IMR-90 (cell line): ENCODE measurements around the gene ZNF415. TPM values are rescaled to one million over a fixed set of nuclear protein-coding genes. Genes with fewer than 3 reads are reported as not detected.
A peak's percentile ranks its signal among the peaks of the same experiment; 100 is the strongest.

Experiments used
- ATAC-seq: fragments of 200-7000 bp; cut with Tn5 transposase; 2 replicates; pipeline ENCODE4 v1.9.1; 2020; ENCODE audit warnings: low read depth, mild to moderate bottlenecking, moderate library complexity
- BruUV-seq: library from RNA; stranded (reverse); fragments of 400-500 nt; replicated peaks from 2 replicates; lab custom pipeline; 2021; lab: Mats Ljungman, UMichigan
- CTCF ChIA-PET: fragments of 300-600 bp; formaldehyde crosslinking; extraction: SDS; loops from one replicate; lab custom pipeline; 2021; ENCODE audit warnings: antibody characterized with exemption; lab: Yijun Ruan, JAX
- POLR2A ChIA-PET: fragments of 300-600 bp; sonication (Branson Sonifier 250); formaldehyde crosslinking; loops from one replicate; lab custom pipeline; 2022; ENCODE audit warnings: antibody characterized with exemption; ENCODE audit not compliant: unreplicated experiment; lab: Charles Lee
- DNase-seq: peaks from one replicate; pipeline ENCODE4 v3.0.0; 2013
- H2AFZ ChIP-seq: replicated peaks from 2 replicates; pipeline ENCODE3; 2013; ENCODE audit warnings: low read length, mild to moderate bottlenecking; ENCODE audit not compliant: poor library complexity
- H2AK5ac ChIP-seq: 2 replicates; pipeline ENCODE4 v1.6.1; 2013; ENCODE audit warnings: low read depth, low read length, inconsistent platforms
- H2AK9ac ChIP-seq: replicated peaks from 2 replicates; pipeline ENCODE3; 2013; ENCODE audit warnings: mild to moderate bottlenecking, low read depth, low read length, moderate library complexity; ENCODE audit not compliant: poor library complexity
- H2BK120ac ChIP-seq: 2 replicates; pipeline ENCODE4 v1.6.1; 2013; ENCODE audit warnings: low read depth, low read length, inconsistent platforms
- H2BK15ac ChIP-seq: 3 replicates; pipeline ENCODE4 v1.6.1; 2013; ENCODE audit warnings: low read depth, low read length, inconsistent platforms
- H2BK20ac ChIP-seq: 2 replicates; pipeline ENCODE4 v1.6.1; 2013; ENCODE audit warnings: low read depth, mild to moderate bottlenecking, inconsistent platforms, low read length, moderate library complexity
- H2BK5ac ChIP-seq: 2 replicates; pipeline ENCODE4 v1.6.1; 2013; ENCODE audit warnings: mild to moderate bottlenecking, low read depth, low read length, inconsistent platforms; ENCODE audit not compliant: poor library complexity, severe bottlenecking
- H3K14ac ChIP-seq: replicated peaks from 2 replicates; pipeline ENCODE4 v1.6.1; 2013; ENCODE audit warnings: low read depth, low read length, inconsistent platforms
- H3K18ac ChIP-seq: 2 replicates; pipeline ENCODE4 v1.6.1; 2013; ENCODE audit warnings: low read depth, low read length, control low read depth
- H3K23ac ChIP-seq: 2 replicates; pipeline ENCODE4 v1.6.1; 2013; ENCODE audit warnings: low read depth, low read length, inconsistent platforms
- H3K27ac ChIP-seq: 2 replicates; pipeline ENCODE4 v1.5.1; 2013; ENCODE audit warnings: mild to moderate bottlenecking, control low read depth, low read length; ENCODE audit not compliant: insufficient read depth
- H3K27me3 ChIP-seq: 2 replicates; pipeline ENCODE4 v1.6.1; 2013; ENCODE audit warnings: low read length; ENCODE audit not compliant: control insufficient read depth, insufficient read depth
- H3K36me3 ChIP-seq: 2 replicates; pipeline ENCODE4 v1.6.1; 2013; ENCODE audit warnings: low read length, mixed read lengths; ENCODE audit not compliant: control insufficient read depth, insufficient read depth
- H3K4ac ChIP-seq: 2 replicates; pipeline ENCODE4 v1.6.1; 2013; ENCODE audit warnings: low read depth, low read length, inconsistent platforms
- H3K4me1 ChIP-seq: 2 replicates; pipeline ENCODE4 v1.6.1; 2013; ENCODE audit warnings: low read length, mixed read lengths; ENCODE audit not compliant: control insufficient read depth, insufficient read depth
- H3K4me2 ChIP-seq: 2 replicates; pipeline ENCODE4 v1.6.1; 2013; ENCODE audit warnings: low read depth, mild to moderate bottlenecking, control low read depth, low read length, moderate library complexity
- H3K4me3 ChIP-seq: 2 replicates; pipeline ENCODE4 v1.5.1; 2013; ENCODE audit warnings: low read depth, mild to moderate bottlenecking, control low read depth, low read length, moderate library complexity; ENCODE audit not compliant: insufficient read depth
- H3K56ac ChIP-seq: 2 replicates; pipeline ENCODE4 v1.6.1; 2013; ENCODE audit warnings: low read length, inconsistent platforms; ENCODE audit not compliant: insufficient read depth; ENCODE audit errors: extremely low read depth
- H3K79me1 ChIP-seq, 2 experiments: 2 replicates each; pipeline ENCODE4 v1.6.1; 2013; ENCODE audit warnings: low read length in 2 of 2, inconsistent platforms in 1 of 2, low read depth in 1 of 2
- H3K9ac ChIP-seq: 2 replicates; pipeline ENCODE4 v1.6.1; 2013; ENCODE audit warnings: low read depth, low read length, control low read depth
- H3K9me1 ChIP-seq: 2 replicates; pipeline ENCODE4 v1.6.1; 2013; ENCODE audit warnings: low read length, inconsistent platforms; ENCODE audit not compliant: insufficient read depth
- H3K9me3 ChIP-seq: 2 replicates; pipeline ENCODE4 v1.6.1; 2013; ENCODE audit warnings: low read length; ENCODE audit not compliant: control insufficient read depth, insufficient read depth
- H4K20me1 ChIP-seq: 2 replicates; pipeline ENCODE4 v1.6.1; 2013; ENCODE audit warnings: low read length, inconsistent platforms; ENCODE audit not compliant: insufficient read depth
- H4K5ac ChIP-seq: 2 replicates; pipeline ENCODE4 v1.6.1; 2013; ENCODE audit warnings: mild to moderate bottlenecking, low read depth, low read length, control low read depth
- H4K8ac ChIP-seq, 2 experiments: 2 replicates each; pipeline ENCODE4 v1.6.1; 2013; ENCODE audit warnings: low read depth in 2 of 2, low read length in 2 of 2, control low read depth in 1 of 2, inconsistent platforms in 1 of 2
- H4K91ac ChIP-seq: 2 replicates; pipeline ENCODE4 v1.6.1; 2013; ENCODE audit warnings: low read depth, low read length, inconsistent platforms; ENCODE audit not compliant: insufficient read depth
- BHLHE40 ChIP-seq: fragments of 150-350 bp; IDR thresholded peaks from 2 replicates; pipeline ENCODE4 v1.6.1; 2016; ENCODE audit warnings: mild to moderate bottlenecking, low read depth, low read length
- CHD1 ChIP-seq: IDR thresholded peaks from 2 replicates; pipeline ENCODE4 v1.6.1; 2012; ENCODE audit warnings: low read depth, low read length, improper control_type of control experiment
- FOS ChIP-seq: fragments of 150-350 bp; IDR thresholded peaks from 2 replicates; pipeline ENCODE4 v1.6.1; 2016; ENCODE audit warnings: low read depth, low read length
- MAFK ChIP-seq: IDR thresholded peaks from 2 replicates; pipeline ENCODE4 v1.6.1; 2012; ENCODE audit warnings: low read depth, low read length, improper control_type of control experiment
- MAZ ChIP-seq: IDR thresholded peaks from 2 replicates; pipeline ENCODE4 v1.6.1; 2012; ENCODE audit warnings: low read depth, mild to moderate bottlenecking, low read length, improper control_type of control experiment, moderate library complexity, borderline replicate concordance
- MXI1 ChIP-seq: IDR thresholded peaks from 2 replicates; pipeline ENCODE4 v1.6.1; 2012; ENCODE audit warnings: low read depth, mild to moderate bottlenecking, low read length, moderate library complexity, borderline replicate concordance
- POLR2A ChIP-seq: IDR thresholded peaks from 2 replicates; pipeline ENCODE4 v1.6.1; 2012; ENCODE audit warnings: mild to moderate bottlenecking, low read depth, low read length
- RAD21 ChIP-seq: IDR thresholded peaks from 2 replicates; pipeline ENCODE4 v1.6.1; 2012; ENCODE audit warnings: low read length, improper control_type of control experiment
- RFX5 ChIP-seq: IDR thresholded peaks from 2 replicates; pipeline ENCODE4 v1.8.0; 2012; ENCODE audit warnings: low read depth, mild to moderate bottlenecking, low read length, moderate library complexity
- SMC3 ChIP-seq: fragments of 150-350 bp; IDR thresholded peaks from 2 replicates; pipeline ENCODE4 v1.6.1; 2016; ENCODE audit warnings: low read depth, mild to moderate bottlenecking, antibody characterized with exemption, low read length, moderate library complexity
- WGBS, 2 experiments: methylation state at CpG; one replicate each; pipeline versions ENCODE4 v1.1.5 to v1.1.7; 2013; ENCODE audit warnings: missing lambda C conversion rate in 2 of 2; ENCODE audit not compliant: insufficient read length in 1 of 2; ENCODE audit errors: extremely low coverage in 2 of 2; 5-methylcytosine and 5-hydroxymethylcytosine counted together
- dilution Hi-C: fragments of 300-500 bp; cut with HindIII; formaldehyde crosslinking; loops from one replicate; pipeline ENCODE4 v1.14.3; 2018; ENCODE audit warnings: low sequenced_read_pairs; ENCODE audit not compliant: unreplicated experiment
- in situ Hi-C: fragments of 300-500 bp; cut with MboI; formaldehyde crosslinking; loops from 3 replicates; pipeline ENCODE4 v1.14.3; 2019; ENCODE audit warnings: low sequenced_read_pairs, inconsistent platforms, mixed read lengths
- intact Hi-C: fragments of 100-400 bp; cut with micrococcal nuclease; formaldehyde crosslinking; loops from 2 replicates; pipeline ENCODE4 v1.10.0; 2022
- polyA plus RNA-seq, 3 experiments: library from polyadenylated mRNA; depleted of rRNA; stranded (reverse); fragments of >200 nt; gene quantifications; 2 replicates each; pipeline ENCODE4 v1.2.3, GENCODE V29; 2012; ENCODE audit warnings: low replicate concordance in 1 of 3
- total RNA-seq: library from RNA; depleted of rRNA; stranded (reverse); fragments of >200 nt; gene quantifications from 2 replicates; pipeline ENCODE4 v1.2.3, GENCODE V29; 2012
- TF ChIP-seq, protein P1 (sequence below): fragments of 150-350 bp; IDR thresholded peaks from 2 replicates; pipeline ENCODE4 v1.6.1; 2017; ENCODE audit warnings: mild to moderate bottlenecking, antibody characterized with exemption, low read length, low read depth
- TF ChIP-seq, protein P2 (sequence below): conservative IDR thresholded peaks from 2 replicates; pipeline ENCODE4 v1.5.1; 2012; ENCODE audit warnings: mild to moderate bottlenecking, low read depth, low read length, improper control_type of control experiment

Gene ZNF415
- total and polyA plus RNA-seq, 2 of the 4 experiments (the other 2 are of a cell fraction) = 4.2 to 7.7 TPM

GRCh38 chr19:53102756-53103233, 29.9 kb downstream of the ZNF415 start:
- dilution Hi-C loops (no loop called here), intact Hi-C loops (loop anchor here (1.0 to 2.0 kb wide), 4 partner anchors 28 to 206 kb away; partner anchors contain the start of genes ZNF320 and ZNF347), in situ Hi-C loops (no loop called here)
- Histone ChIP-seq H2BK5ac (peak overlapping the region; percentile 89), H3K79me1 (peaks cover 17 to 36% of the 10 kb centered on the region in 2 experiments), H3K27me3 (no peaks in the 10 kb centered on the region), H4K8ac (peak overlapping the region; percentile 42 to 92), H2AFZ (peak overlapping the region; percentile 96), H3K9me1 (peaks cover 2% of the 10 kb centered on the region; the same call in 1 of the 2 replicates), H3K4me2 (peak overlapping the region; percentile 95), H2BK120ac (0 out of 2 replicates have a peak overlapping the region, but pooled peaks have one; percentile 26), H2AK9ac (peak overlapping the region; percentile 97), H3K4ac (peak overlapping the region; percentile 93), H3K14ac (peak overlapping the region; percentile 79), H2AK5ac (peak overlapping the region; percentile 56), H3K56ac (peak overlapping the region; percentile 86), H4K5ac (peak overlapping the region; percentile 84), H2BK15ac (no peak overlapping the region), H3K9me3 (no peaks in the 10 kb centered on the region), H3K23ac (peak overlapping the region; percentile 76; the same call in 1 of the 2 replicates), H3K36me3 (peaks cover 10% of the 10 kb centered on the region), H3K4me1 (no peaks in the 10 kb centered on the region), H2BK20ac (no peak overlapping the region), H3K4me3 (peak overlapping the region; percentile 70), H3K9ac (peak overlapping the region; percentile 79), H3K18ac (peak overlapping the region; percentile 82), H3K27ac (peak overlapping the region; percentile 87), H4K20me1 (peaks cover 25% of the 10 kb centered on the region), H4K91ac (peak overlapping the region; percentile 94)
- TF ChIP-seq, protein P1, sequence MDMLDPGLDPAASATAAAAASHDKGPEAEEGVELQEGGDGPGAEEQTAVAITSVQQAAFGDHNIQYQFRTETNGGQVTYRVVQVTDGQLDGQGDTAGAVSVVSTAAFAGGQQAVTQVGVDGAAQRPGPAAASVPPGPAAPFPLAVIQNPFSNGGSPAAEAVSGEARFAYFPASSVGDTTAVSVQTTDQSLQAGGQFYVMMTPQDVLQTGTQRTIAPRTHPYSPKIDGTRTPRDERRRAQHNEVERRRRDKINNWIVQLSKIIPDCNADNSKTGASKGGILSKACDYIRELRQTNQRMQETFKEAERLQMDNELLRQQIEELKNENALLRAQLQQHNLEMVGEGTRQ = no peak
- no peak for TF ChIP-seq MAFK
- TF ChIP-seq MAZ = no peak
- no peak for TF ChIP-seq BHLHE40
- TF ChIP-seq POLR2A = no peak
- no peak for TF ChIP-seq MXI1
- no peak for TF ChIP-seq FOS
- no peak for TF ChIP-seq RFX5
- TF ChIP-seq CHD1 = no peak; the same call in 1 of the 2 replicates
- no peak for TF ChIP-seq SMC3
- TF ChIP-seq RAD21 = no peak
- TF ChIP-seq, protein P2, sequence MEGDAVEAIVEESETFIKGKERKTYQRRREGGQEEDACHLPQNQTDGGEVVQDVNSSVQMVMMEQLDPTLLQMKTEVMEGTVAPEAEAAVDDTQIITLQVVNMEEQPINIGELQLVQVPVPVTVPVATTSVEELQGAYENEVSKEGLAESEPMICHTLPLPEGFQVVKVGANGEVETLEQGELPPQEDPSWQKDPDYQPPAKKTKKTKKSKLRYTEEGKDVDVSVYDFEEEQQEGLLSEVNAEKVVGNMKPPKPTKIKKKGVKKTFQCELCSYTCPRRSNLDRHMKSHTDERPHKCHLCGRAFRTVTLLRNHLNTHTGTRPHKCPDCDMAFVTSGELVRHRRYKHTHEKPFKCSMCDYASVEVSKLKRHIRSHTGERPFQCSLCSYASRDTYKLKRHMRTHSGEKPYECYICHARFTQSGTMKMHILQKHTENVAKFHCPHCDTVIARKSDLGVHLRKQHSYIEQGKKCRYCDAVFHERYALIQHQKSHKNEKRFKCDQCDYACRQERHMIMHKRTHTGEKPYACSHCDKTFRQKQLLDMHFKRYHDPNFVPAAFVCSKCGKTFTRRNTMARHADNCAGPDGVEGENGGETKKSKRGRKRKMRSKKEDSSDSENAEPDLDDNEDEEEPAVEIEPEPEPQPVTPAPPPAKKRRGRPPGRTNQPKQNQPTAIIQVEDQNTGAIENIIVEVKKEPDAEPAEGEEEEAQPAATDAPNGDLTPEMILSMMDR = no peak
- TSS peak; percentile 25 for BruUV-seq
- POLR2A ChIA-PET = no interaction called here
- WGBS, 2 experiments = 0% methylated on average over 12 of the region's 33 CpGs; no CpG with 5 or more reads in 1 of the 2 experiments
- DNase-seq (peak; percentile 31), ATAC-seq (peak; percentile 52)
- CTCF ChIA-PET = no interaction called here
